Tibial artery (tissue), 4 donors: ENCODE data around the gene IQCH.

ENCODE experiments used
- DNase-seq, 2 donors: peaks; one replicate each; pipeline ENCODE4 v3.0.0-alpha.2; 2019
- H3K27ac ChIP-seq, 2 donors: fragments of 200-600 bp; sonication (generic) in 1 of 2; 1 replicate in 1 of 2; 2 replicates in 1 of 2; pipeline ENCODE4 v1.5.1; 2018 to 2019; ENCODE audit warnings: mild to moderate bottlenecking in 1 of 2
- H3K27me3 ChIP-seq, 2 donors: fragments of 200-600 bp; sonication (generic) in 1 of 2; one replicate each; pipeline versions ENCODE4 v1.5.1 to v1.6.0; 2016 to 2019
- H3K36me3 ChIP-seq, 3 donors: fragments of 200-600 bp; sonication (generic) in 2 of 3; one replicate each; pipeline ENCODE4 v1.5.1; 2016 to 2019; ENCODE audit warnings: mild to moderate bottlenecking in 2 of 3
- H3K4me1 ChIP-seq, 4 donors: fragments of 200-600 bp; sonication (generic) in 2 of 4; 1 replicate in 3 of 4; 2 replicates in 1 of 4; pipeline ENCODE4 v1.5.1; 2016 to 2019
- H3K4me3 ChIP-seq, 2 donors: fragments of 200-600 bp; sonication (generic) in 1 of 2; 1 replicate in 1 of 2; 2 replicates in 1 of 2; pipeline ENCODE4 v1.5.1; 2018 to 2019; ENCODE audit warnings: mild to moderate bottlenecking in 2 of 2
- H3K9me3 ChIP-seq, 3 donors: fragments of 200-600 bp; sonication (generic) in 1 of 3; one replicate each; pipeline ENCODE4 v1.5.1; 2016 to 2019
- intact Hi-C: fragments of 100-400 bp; cut with DNase I; formaldehyde crosslinking; loops from one replicate; pipeline ENCODE4 v1.15.0; 2023; ENCODE audit warnings: low total_unique reads
- TF ChIP-seq, protein P1 (sequence below), 2 experiments: fragments of 200-600 bp in 1 of 2; fragments of 450-650 bp in 1 of 2; IDR thresholded peaks; one replicate each; pipeline ENCODE4 v1.5.1; 2017 to 2019; ENCODE audit warnings: antibody characterized with exemption in 2 of 2, mild to moderate bottlenecking in 1 of 2, moderate library complexity in 1 of 2

The IQCH gene

DNA sequence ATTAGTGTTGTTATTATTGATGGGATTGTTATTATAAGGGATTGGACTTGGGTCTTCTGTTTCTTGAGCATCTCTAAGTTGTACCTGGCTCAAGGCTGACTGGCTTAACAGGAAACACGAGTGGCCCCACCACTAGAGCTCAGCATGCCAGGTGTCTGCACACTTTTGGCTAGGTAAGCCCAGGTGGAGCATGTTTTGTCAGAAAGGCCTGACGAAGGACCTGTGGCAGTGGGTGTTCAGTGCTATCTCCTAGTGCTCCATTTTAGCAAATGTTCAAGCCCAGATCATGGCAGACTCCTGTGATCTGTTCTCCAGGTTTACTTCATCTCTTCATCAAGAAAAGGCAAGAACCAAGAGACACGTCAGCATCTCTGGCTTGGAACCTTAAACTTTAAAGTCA is 291.3 kb downstream of the IQCH start:
- intact Hi-C loops: loop anchor here (10.0 kb wide), 1 partner anchor 289 kb away; no protein-coding TSS in a partner anchor
- no peak for DNase-seq

DNA sequence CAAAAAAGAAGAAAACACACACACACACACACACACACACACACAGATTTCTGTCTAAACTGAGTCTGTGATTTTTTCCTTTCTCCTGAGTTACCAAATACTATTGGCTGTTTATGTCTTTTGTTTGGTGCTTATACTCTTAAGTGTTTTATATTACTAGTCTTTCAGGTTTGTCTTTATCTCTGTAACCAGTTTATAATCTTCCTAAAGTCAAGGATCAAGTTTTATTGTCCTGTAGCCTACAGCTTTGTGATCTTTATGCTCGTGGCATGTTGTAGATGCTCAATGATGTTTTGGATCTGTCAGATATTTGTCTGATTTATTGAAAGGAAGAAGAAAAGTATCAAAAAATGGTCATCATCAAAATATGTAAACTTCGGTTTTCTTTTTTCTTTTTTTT is 292.5 kb downstream of the IQCH start:
- DNase-seq: no peak
- intact Hi-C loops: loop anchor here (10.0 kb wide), 1 partner anchor 288 kb away; no protein-coding TSS in a partner anchor
- Histone ChIP-seq H3K27ac (no peak overlapping the region), H3K36me3 (peaks cover 7 to 21% (median 12%) of the 10 kb centered on the region in 3 donors), H3K27me3 (no peaks in the 10 kb centered on the region), H3K4me1 (peaks cover 0 to 26% (median 14%) of the 10 kb centered on the region in 4 donors), H3K9me3 (no peaks in the 10 kb centered on the region), H3K4me3 (no peak overlapping the region)
- TF ChIP-seq, protein P1, sequence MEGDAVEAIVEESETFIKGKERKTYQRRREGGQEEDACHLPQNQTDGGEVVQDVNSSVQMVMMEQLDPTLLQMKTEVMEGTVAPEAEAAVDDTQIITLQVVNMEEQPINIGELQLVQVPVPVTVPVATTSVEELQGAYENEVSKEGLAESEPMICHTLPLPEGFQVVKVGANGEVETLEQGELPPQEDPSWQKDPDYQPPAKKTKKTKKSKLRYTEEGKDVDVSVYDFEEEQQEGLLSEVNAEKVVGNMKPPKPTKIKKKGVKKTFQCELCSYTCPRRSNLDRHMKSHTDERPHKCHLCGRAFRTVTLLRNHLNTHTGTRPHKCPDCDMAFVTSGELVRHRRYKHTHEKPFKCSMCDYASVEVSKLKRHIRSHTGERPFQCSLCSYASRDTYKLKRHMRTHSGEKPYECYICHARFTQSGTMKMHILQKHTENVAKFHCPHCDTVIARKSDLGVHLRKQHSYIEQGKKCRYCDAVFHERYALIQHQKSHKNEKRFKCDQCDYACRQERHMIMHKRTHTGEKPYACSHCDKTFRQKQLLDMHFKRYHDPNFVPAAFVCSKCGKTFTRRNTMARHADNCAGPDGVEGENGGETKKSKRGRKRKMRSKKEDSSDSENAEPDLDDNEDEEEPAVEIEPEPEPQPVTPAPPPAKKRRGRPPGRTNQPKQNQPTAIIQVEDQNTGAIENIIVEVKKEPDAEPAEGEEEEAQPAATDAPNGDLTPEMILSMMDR (IDR thresholded peaks at IDR 0.05): no peak

More for the DNA sequence above, 291.3 kb downstream of the IQCH start:
- Histone ChIP-seq H3K9me3 (no peaks in the 10 kb centered on the region), H3K36me3 (peaks cover 0 to 16% (median 4%) of the 10 kb centered on the region in 3 donors), H3K4me1 (peaks cover 0 to 29% (median 14%) of the 10 kb centered on the region in 4 donors), H3K4me3 (no peak overlapping the region), H3K27ac (no peak overlapping the region), H3K27me3 (no peaks in the 10 kb centered on the region)
- TF ChIP-seq, protein P1 (IDR thresholded peaks at IDR 0.05): no peak

DNA sequence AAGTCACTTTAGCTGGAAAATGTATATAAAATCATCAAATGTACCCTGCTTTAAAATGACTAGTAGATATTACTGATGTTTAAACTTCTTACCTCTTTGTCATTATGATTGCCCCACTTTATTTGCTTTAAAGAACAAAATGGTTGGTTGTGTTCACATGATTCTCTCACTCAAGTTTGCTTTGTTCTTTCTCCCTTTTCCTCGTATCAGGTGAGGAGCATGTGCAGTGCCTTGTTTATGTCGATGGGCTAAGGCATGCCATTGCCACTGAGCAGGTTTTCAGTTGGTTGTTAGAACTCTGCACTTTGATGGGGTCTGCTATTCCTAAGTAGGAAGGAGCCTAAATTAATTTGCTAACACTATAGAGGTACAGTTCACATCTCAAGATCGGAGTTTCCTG is 293.2 kb downstream of the IQCH start:
- TF ChIP-seq, protein P1 (IDR thresholded peaks at IDR 0.05): no peak
- H3K9me3 ChIP-seq: no peaks in the 10 kb centered on the region
- intact Hi-C loops: loop anchor here (10.0 kb wide), 1 partner anchor 287 kb away; no protein-coding TSS in a partner anchor
- peaks cover 7 to 27% (median 19%) of the 10 kb centered on the region in 3 donors for H3K36me3 ChIP-seq
- H3K4me3 ChIP-seq: no peak overlapping the region
- H3K27ac ChIP-seq: no peak overlapping the region
- no peak for DNase-seq
- H3K4me1 ChIP-seq: peaks cover 0 to 26% (median 14%) of the 10 kb centered on the region in 4 donors
- H3K27me3 ChIP-seq: no peaks in the 10 kb centered on the region

DNA sequence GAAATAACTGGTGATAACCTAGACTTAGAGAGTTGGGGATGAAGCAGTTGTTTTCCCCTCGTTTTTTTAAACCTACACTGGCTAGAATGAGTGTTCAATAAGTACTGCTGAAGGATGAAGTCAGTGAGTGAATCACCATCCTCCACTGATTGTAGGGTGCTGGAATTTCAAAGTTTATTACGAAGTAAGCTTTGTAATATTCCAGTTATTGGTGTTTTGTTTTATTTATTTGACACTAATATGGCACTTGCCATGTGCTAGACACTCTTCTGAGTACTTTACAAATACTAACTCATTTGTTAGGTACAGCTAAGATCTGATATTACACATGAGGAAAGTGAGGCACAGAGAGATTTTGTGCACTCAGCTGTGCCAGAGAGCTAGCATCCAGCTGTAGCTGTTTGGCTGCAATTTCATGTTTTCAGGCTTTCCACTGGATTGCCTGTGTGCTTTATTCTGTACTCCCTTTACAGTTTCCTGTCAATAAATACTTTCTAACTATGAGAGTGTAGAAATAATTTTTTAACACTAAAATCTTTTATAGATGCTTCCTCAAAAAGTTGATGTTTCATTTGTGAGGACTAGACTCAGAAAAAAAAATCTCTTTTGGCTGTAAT is 293.8 kb downstream of the IQCH start:
- Histone ChIP-seq H3K36me3 (peaks cover 7 to 32% (median 19%) of the 10 kb centered on the region in 3 donors), H3K4me1 (peaks cover 0 to 25% (median 12%) of the 10 kb centered on the region in 4 donors), H3K27ac (no peak overlapping the region), H3K4me3 (no peak overlapping the region), H3K9me3 (no peaks in the 10 kb centered on the region), H3K27me3 (no peaks in the 10 kb centered on the region)
- DNase-seq: no peak
- TF ChIP-seq, protein P1 (IDR thresholded peaks at IDR 0.05): no peak
- intact Hi-C loops: loop anchor here (10.0 kb wide), 1 partner anchor 286 kb away; no protein-coding TSS in a partner anchor

DNA sequence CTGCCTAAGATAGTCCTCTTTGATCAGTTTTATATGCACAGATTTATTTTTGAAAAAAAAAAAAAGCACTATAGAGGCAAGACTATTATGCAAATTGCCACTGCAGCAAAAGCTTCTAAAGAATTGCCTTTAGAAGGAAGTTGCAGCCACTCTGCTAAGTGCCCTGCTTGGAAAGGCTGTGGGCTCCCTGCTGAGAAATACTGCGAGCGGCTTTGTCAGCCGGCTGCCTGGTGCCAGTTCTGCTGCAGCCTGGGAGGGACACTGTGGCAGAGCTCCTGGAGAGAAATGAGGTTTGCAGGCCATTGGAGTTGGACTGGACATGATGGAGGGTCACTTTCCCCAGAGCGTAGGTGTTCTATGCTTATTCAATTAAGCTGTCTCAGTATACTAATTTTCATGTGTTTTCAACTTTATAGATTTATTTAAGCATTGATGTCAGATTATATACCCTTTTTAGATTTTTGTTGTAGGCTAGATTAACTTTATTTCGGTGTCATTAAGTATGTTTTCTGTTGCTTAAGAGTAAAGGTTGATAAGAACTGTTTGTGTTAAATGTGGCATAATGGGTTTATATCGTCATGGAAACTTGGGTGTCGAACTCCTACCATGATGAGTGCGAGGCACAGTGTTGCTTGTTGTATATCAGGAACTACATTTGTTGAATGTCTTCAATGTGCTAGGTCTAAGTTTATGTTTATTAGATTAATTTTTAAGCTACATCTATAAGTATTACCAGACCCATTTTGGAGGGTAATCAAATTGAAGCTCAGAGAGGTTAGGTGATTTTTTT is 294.5 kb downstream of the IQCH start:
- H3K4me1 ChIP-seq: peaks cover 0 to 18% (median 6%) of the 10 kb centered on the region in 4 donors
- no peak for DNase-seq
- H3K27me3 ChIP-seq: no peaks in the 10 kb centered on the region
- TF ChIP-seq, protein P1 (IDR thresholded peaks at IDR 0.05): no peak
- H3K4me3 ChIP-seq: no peak overlapping the region
- H3K36me3 ChIP-seq: peaks cover 7 to 32% (median 19%) of the 10 kb centered on the region in 3 donors
- H3K9me3 ChIP-seq: no peaks in the 10 kb centered on the region
- intact Hi-C loops: loop anchor here (10.0 kb wide), 1 partner anchor 286 kb away; no protein-coding TSS in a partner anchor
- H3K27ac ChIP-seq: no peak overlapping the region
